Lower lobe of right lung (tissue), 2 donors: Measurements from ENCODE around the gene MED9. TPM values are rescaled to one million over a fixed set of nuclear protein-coding genes. Genes with fewer than 3 reads are reported as not detected.

Experiments
- ATAC-seq, 2 donors: fragments of 200-7000 bp; cut with Tn5 transposase; one replicate each; pipeline ENCODE4 v1.9.1; 2020 to 2022; ENCODE audit warnings: mild to moderate bottlenecking in 2 of 2, moderate library complexity in 2 of 2
- DNase-seq: peaks from one replicate; pipeline ENCODE4 v3.0.0-alpha.2; 2020
- H3K27ac ChIP-seq: fragments of 200-600 bp; one replicate; pipeline ENCODE4 v1.8.0; 2022
- H3K27me3 ChIP-seq: fragments of 200-600 bp; one replicate; pipeline ENCODE4 v1.8.0; 2022; ENCODE audit warnings: low read depth
- H3K36me3 ChIP-seq: fragments of 200-600 bp; one replicate; pipeline ENCODE4 v1.8.0; 2022; ENCODE audit warnings: mild to moderate bottlenecking
- H3K4me1 ChIP-seq: fragments of 200-600 bp; one replicate; pipeline ENCODE4 v1.8.0; 2022
- H3K4me3 ChIP-seq: fragments of 200-600 bp; one replicate; pipeline ENCODE4 v1.8.0; 2022; ENCODE audit warnings: mild to moderate bottlenecking
- H3K9me3 ChIP-seq: fragments of 200-600 bp; one replicate; pipeline ENCODE4 v1.8.0; 2022
- intact Hi-C: fragments of 100-400 bp; cut with DNase I; formaldehyde crosslinking; loops from one replicate; pipeline ENCODE4 v1.11.0; 2022
- total RNA-seq: library from RNA; stranded (reverse); fragmentation: NEBNext Ultra II Directional; extraction: Animal tissue kit (Norgen Biotek cat#: 25700); gene quantifications from one replicate; pipeline ENCODE4 v1.2.1, GENCODE V29; 2021
- TF ChIP-seq, protein P1 (sequence below): fragments of 200-600 bp; IDR thresholded peaks from one replicate; pipeline ENCODE4 v1.8.0; 2022; ENCODE audit warnings: antibody characterized with exemption, mild to moderate bottlenecking
- donor health status: DM: no; HTN: yes; CAD: no; lungs with severe emphysema.

Gene MED9
- total RNA-seq, 1 donor from 2014 or later = 14.5 TPM

GRCh38 chr17:17443173-17443572, 33.6 kb upstream of the MED9 start:
- TF ChIP-seq, protein P1, sequence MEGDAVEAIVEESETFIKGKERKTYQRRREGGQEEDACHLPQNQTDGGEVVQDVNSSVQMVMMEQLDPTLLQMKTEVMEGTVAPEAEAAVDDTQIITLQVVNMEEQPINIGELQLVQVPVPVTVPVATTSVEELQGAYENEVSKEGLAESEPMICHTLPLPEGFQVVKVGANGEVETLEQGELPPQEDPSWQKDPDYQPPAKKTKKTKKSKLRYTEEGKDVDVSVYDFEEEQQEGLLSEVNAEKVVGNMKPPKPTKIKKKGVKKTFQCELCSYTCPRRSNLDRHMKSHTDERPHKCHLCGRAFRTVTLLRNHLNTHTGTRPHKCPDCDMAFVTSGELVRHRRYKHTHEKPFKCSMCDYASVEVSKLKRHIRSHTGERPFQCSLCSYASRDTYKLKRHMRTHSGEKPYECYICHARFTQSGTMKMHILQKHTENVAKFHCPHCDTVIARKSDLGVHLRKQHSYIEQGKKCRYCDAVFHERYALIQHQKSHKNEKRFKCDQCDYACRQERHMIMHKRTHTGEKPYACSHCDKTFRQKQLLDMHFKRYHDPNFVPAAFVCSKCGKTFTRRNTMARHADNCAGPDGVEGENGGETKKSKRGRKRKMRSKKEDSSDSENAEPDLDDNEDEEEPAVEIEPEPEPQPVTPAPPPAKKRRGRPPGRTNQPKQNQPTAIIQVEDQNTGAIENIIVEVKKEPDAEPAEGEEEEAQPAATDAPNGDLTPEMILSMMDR = no peak

GRCh38 chr17:17445296-17445924, 31.4 kb upstream of the MED9 start:
- Histone ChIP-seq H3K27ac (no peak overlapping the region), H3K4me3 (no peak overlapping the region)
- no peak for ATAC-seq

More at GRCh38 chr17:17443173-17443572, 33.6 kb upstream of the MED9 start:
- no peak for DNase-seq
- no peak overlapping the region for H3K4me3 ChIP-seq
- no peaks in the 10 kb centered on the region for H3K9me3 ChIP-seq
- no peaks in the 10 kb centered on the region for H3K36me3 ChIP-seq
- peak overlapping the region; percentile 54 for H3K27ac ChIP-seq
- H3K27me3 ChIP-seq = no peaks in the 10 kb centered on the region
- peaks cover 34% of the 10 kb centered on the region for H3K4me1 ChIP-seq
- peak in 1 of 2 donors; percentile 2 for ATAC-seq
- intact Hi-C loops = no loop called here

DNA sequence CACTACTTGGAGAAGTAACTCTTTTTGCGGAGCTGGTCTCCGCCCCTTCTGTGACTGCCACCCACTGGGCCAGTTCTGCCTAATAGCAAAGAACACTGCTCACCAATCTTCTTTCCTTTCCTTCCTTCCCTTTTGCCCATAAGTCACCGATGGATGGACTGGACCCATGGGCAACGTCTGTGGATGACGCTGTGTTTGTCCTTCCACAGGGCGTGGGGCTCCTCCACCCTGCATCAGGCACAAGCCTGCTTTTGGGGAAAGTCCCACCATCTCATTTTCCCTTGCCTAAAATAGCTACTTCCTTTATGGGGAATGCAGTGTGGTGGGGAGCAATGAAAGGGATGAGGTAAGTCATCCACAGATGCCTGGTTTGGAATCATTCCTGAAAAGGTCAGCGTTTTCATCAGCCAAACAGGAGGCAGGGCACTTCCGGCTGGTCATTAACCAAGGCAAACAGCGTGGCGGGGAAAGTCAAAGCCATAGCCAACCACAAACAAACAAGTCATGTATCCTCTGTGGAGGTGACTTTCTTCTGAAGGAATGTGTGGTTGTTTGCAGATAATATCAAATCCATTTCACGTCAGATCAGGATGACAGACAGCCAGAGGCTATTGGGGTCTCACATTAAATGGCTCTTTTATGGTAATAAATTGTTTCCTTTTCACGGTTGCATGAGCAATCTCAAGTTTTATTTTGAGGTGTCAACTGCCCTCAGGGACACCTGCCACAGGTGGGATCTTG, 30.7 kb upstream of the MED9 start:
- Histone ChIP-seq H3K9me3 (no peaks in the 10 kb centered on the region), H3K4me3 (no peak overlapping the region), H3K27me3 (no peaks in the 10 kb centered on the region), H3K4me1 (peaks cover 24% of the 10 kb centered on the region), H3K36me3 (no peaks in the 10 kb centered on the region), H3K27ac (peak overlapping the region; percentile 7)
- intact Hi-C loops = no loop called here
- ATAC-seq (peak; percentile 73 to 80), DNase-seq (peak; percentile 58)
- TF ChIP-seq, protein P1 = no peak

More at GRCh38 chr17:17445296-17445924, 31.4 kb upstream of the MED9 start:
- DNase-seq = no peak
- Histone ChIP-seq H3K9me3 (no peaks in the 10 kb centered on the region), H3K36me3 (no peaks in the 10 kb centered on the region), H3K27me3 (no peaks in the 10 kb centered on the region), H3K4me1 (peaks cover 27% of the 10 kb centered on the region)
- intact Hi-C loops = no loop called here
- TF ChIP-seq, protein P1 = no peak

- Histone ChIP-seq H3K4me1 (peaks cover 22% of the 10 kb centered on the region), H3K36me3 (no peaks in the 10 kb centered on the region), H3K27me3 (no peaks in the 10 kb centered on the region), H3K9me3 (no peaks in the 10 kb centered on the region), H3K27ac (peak overlapping the region; percentile 7), H3K4me3 (no peak overlapping the region)
- intact Hi-C loops = no loop called here
- ATAC-seq (peak; percentile 32 to 65), DNase-seq (no peak)
- TF ChIP-seq, protein P1 = no peak
Measured at GRCh38 chr17:17446666-17447155, 30.1 kb upstream of the MED9 start.

- intact Hi-C loops = no loop called here
- peak overlapping the region; percentile 7 for H3K27ac ChIP-seq
- TF ChIP-seq, protein P1 = no peak
- no peaks in the 10 kb centered on the region for H3K9me3 ChIP-seq
- H3K4me1 ChIP-seq = peaks cover 22% of the 10 kb centered on the region
- H3K4me3 ChIP-seq = no peak overlapping the region
- DNase-seq (no peak), ATAC-seq (no peak)
- no peaks in the 10 kb centered on the region for H3K27me3 ChIP-seq
- no peaks in the 10 kb centered on the region for H3K36me3 ChIP-seq
Measured at GRCh38 chr17:17447264-17447663, 29.5 kb upstream of the MED9 start.
